AG08396 (cell line): ENCODE measurements around the gene LRMDA.
A peak's percentile ranks its signal among the peaks of the same experiment; 100 is the strongest.

Experiments
- DNase-seq: peaks from one replicate; pipeline ENCODE4 v3.0.0; 2012; ENCODE audit warnings: low spot score, mixed read lengths

The LRMDA gene

GRCh38 chr10:75542084-75542483 is 110.7 kb downstream of the LRMDA start:
- no peak for DNase-seq

- DNase-seq: peak; percentile 50
Measured at GRCh38 chr10:75542906-75543305, 111.5 kb downstream of the LRMDA start.

GRCh38 chr10:75544386-75544785 is 113.0 kb downstream of the LRMDA start:
- DNase-seq: no peak

GRCh38 chr10:75544993-75545706 is 113.7 kb downstream of the LRMDA start:
- DNase-seq: no peak

- no peak for DNase-seq
Measured at GRCh38 chr10:75546004-75546403, 114.6 kb downstream of the LRMDA start.

- peak; percentile 48 for DNase-seq
Measured at GRCh38 chr10:75547391-75548298, 116.2 kb downstream of the LRMDA start.

GRCh38 chr10:75548356-75548755 is 116.9 kb downstream of the LRMDA start:
- no peak for DNase-seq

GRCh38 chr10:75550191-75550590 is 118.8 kb downstream of the LRMDA start:
- DNase-seq: no peak

GRCh38 chr10:75552171-75552570 is 120.7 kb downstream of the LRMDA start:
- no peak for DNase-seq

- DNase-seq: no peak
Measured at GRCh38 chr10:75553550-75553949, 122.1 kb downstream of the LRMDA start.

GRCh38 chr10:75555323-75555722 is 123.9 kb downstream of the LRMDA start:
- no peak for DNase-seq

GRCh38 chr10:75556320-75556719 is 124.9 kb downstream of the LRMDA start:
- DNase-seq: no peak

- no peak for DNase-seq
Measured at GRCh38 chr10:75565286-75566251, 134.1 kb downstream of the LRMDA start.

GRCh38 chr10:75568450-75569130 is 137.2 kb downstream of the LRMDA start:
- DNase-seq: no peak

- no peak for DNase-seq
Measured at GRCh38 chr10:75569506-75569905, 138.1 kb downstream of the LRMDA start.

GRCh38 chr10:75572478-75572877 is 141.1 kb downstream of the LRMDA start:
- no peak for DNase-seq

- no peak for DNase-seq
Measured at GRCh38 chr10:75575940-75576339, 144.5 kb downstream of the LRMDA start.

- DNase-seq: no peak
Measured at GRCh38 chr10:75582102-75582501, 150.7 kb downstream of the LRMDA start.

- DNase-seq: no peak
Measured at GRCh38 chr10:75585294-75585693, 153.9 kb downstream of the LRMDA start.

- no peak for DNase-seq
Measured at GRCh38 chr10:75586814-75587213, 155.4 kb downstream of the LRMDA start.

- no peak for DNase-seq
Measured at GRCh38 chr10:75588031-75588430, 156.6 kb downstream of the LRMDA start.
